ENCODE results near the gene ACAP2.

ACAP2 gene

GRCh38 chr3:195263193-195263924, 179.5 kb downstream of the ACAP2 start:
- TF ChIP-seq CTCF (IDR thresholded peaks at IDR 0.05; ENCODE audit: low read depth, low read length), result no peak

GRCh38 chr3:195261925-195262324, 180.9 kb downstream of the ACAP2 start:
- TF ChIP-seq CTCF (IDR thresholded peaks at IDR 0.05; ENCODE audit: low read depth, low read length), result no peak
- no peak overlapping the region for H3K4me3 ChIP-seq (ENCODE audit: low read depth, low read length)

More at GRCh38 chr3:195263193-195263924, 179.5 kb downstream of the ACAP2 start:
- no peak overlapping the region for H3K4me3 ChIP-seq (ENCODE audit: low read depth, low read length)

- H3K4me3 ChIP-seq (ENCODE audit: low read depth, low read length), result peak overlapping the region; percentile 68
- TF ChIP-seq CTCF (IDR thresholded peaks at IDR 0.05; ENCODE audit: low read depth, low read length), result no peak
Measured at GRCh38 chr3:195260280-195260905, 182.4 kb downstream of the ACAP2 start.

GRCh38 chr3:195259475-195260279, 183.1 kb downstream of the ACAP2 start:
- TF ChIP-seq CTCF (IDR thresholded peaks at IDR 0.05; ENCODE audit: low read depth, low read length), result peak; percentile 9; the same call in 1 of the 2 replicates

GRCh38 chr3:195259154-195259474, 183.7 kb downstream of the ACAP2 start:
- no peak for TF ChIP-seq CTCF (IDR thresholded peaks at IDR 0.05; ENCODE audit: low read depth, low read length)
- H3K4me3 ChIP-seq (ENCODE audit: low read depth, low read length), result peak overlapping the region; percentile 60

More at GRCh38 chr3:195259475-195260279, 183.1 kb downstream of the ACAP2 start:
- peak overlapping the region; percentile 68 for H3K4me3 ChIP-seq (ENCODE audit: low read depth, low read length)

GRCh38 chr3:195258449-195259153, 184.2 kb downstream of the ACAP2 start:
- no peak overlapping the region; the same call in 1 of the 2 replicates for H3K4me3 ChIP-seq (ENCODE audit: low read depth, low read length)

More at GRCh38 chr3:195258449-195259153, 184.2 kb downstream of the ACAP2 start:
- no peak for TF ChIP-seq CTCF (IDR thresholded peaks at IDR 0.05; ENCODE audit: low read depth, low read length)

All from WI38 (cell line).